ENCODE data around the gene TPP1. TPM values are rescaled to one million over a fixed set of nuclear protein-coding genes. Genes with fewer than 3 reads are reported as not detected.
A peak's percentile ranks its signal among the peaks of the same experiment; 100 is the strongest.

Gene TPP1
- total RNA-seq, 1 experiment from 2014 or later: 61.7 TPM

DNA sequence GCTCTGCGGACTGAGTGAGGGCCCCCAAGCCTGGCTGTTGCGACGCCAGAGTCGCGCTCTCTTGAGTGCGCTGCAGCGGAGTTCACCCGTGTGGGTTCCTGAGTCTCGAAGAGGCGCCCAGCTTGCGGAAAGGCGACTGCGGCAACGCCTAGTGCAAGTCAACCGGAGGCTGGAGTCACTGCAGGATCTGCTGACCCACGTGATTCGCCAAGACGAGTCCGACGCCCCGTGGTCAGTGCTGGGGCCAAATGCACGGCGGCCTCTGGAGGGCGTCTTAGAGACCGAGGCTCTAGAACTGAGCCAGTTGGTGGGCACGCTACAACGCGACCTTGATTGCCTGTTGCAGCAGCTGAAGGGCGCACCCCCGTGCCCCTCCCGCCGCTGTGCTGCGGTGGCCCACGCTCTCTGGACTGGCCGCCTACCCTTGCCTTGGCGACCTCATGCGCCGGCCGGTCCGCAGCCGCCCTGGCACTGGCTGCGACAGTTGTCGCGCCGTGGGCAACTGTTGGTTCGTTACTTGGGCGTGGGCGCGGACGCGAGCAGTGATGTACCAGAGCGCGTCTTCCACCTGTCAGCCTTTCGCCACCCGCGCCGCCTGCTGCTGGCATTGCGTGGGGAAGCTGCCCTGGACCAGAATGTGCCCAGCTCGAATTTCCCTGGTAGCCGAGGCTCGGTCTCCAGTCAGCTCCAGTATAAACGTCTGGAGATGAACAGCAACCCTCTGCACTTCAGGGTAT, 48.4 kb downstream of the TPP1 start:
- TF ChIP-seq, protein P1, sequence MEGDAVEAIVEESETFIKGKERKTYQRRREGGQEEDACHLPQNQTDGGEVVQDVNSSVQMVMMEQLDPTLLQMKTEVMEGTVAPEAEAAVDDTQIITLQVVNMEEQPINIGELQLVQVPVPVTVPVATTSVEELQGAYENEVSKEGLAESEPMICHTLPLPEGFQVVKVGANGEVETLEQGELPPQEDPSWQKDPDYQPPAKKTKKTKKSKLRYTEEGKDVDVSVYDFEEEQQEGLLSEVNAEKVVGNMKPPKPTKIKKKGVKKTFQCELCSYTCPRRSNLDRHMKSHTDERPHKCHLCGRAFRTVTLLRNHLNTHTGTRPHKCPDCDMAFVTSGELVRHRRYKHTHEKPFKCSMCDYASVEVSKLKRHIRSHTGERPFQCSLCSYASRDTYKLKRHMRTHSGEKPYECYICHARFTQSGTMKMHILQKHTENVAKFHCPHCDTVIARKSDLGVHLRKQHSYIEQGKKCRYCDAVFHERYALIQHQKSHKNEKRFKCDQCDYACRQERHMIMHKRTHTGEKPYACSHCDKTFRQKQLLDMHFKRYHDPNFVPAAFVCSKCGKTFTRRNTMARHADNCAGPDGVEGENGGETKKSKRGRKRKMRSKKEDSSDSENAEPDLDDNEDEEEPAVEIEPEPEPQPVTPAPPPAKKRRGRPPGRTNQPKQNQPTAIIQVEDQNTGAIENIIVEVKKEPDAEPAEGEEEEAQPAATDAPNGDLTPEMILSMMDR (IDR thresholded peaks at IDR 0.05; ENCODE audit: insufficient read depth in 1 of 2, low read depth in 1 of 2, low read length in 1 of 2, severe bottlenecking in 1 of 2, unreplicated experiment in 1 of 2): no peak
- no TSS peak for BruUV-seq (replicated peaks)
- intact Hi-C loops (cut with micrococcal nuclease; ENCODE audit: unreplicated experiment): no loop called here
- H3K36me3 ChIP-seq (ENCODE audit: control insufficient read depth, insufficient read depth, low read length): no peaks in the 10 kb centered on the region
- no peaks in the 10 kb centered on the region for H3K9me3 ChIP-seq
- H3K27me3 Mint-ChIP-seq (ENCODE audit: insufficient read depth, unreplicated experiment): no peaks in the 10 kb centered on the region
- H3K4me3 Mint-ChIP-seq (ENCODE audit: unreplicated experiment): no peak overlapping the region
- no peak overlapping the region for H3K4me3 ChIP-seq (ENCODE audit: low read depth, low read length)
- H3K9me3 Mint-ChIP-seq (ENCODE audit: unreplicated experiment): no peaks in the 10 kb centered on the region
- no peaks in the 10 kb centered on the region for H3K4me1 Mint-ChIP-seq (ENCODE audit: low read depth, unreplicated experiment)
- H3K27me3 ChIP-seq (replicated peaks; ENCODE audit: control insufficient read depth, insufficient read depth, low read length): no peaks in the 10 kb centered on the region
- CTCF ChIA-PET: interaction anchor here (0.6 kb wide), 1 partner anchor 192 kb away, joined by 3 read pairs; no protein-coding TSS in a partner anchor
- POLR2A ChIA-PET: no interaction called here
- H3K27ac Mint-ChIP-seq (ENCODE audit: unreplicated experiment): no peak overlapping the region
- no peaks in the 10 kb centered on the region for H3K36me3 Mint-ChIP-seq (ENCODE audit: insufficient read depth, unreplicated experiment)
- no peaks in the 10 kb centered on the region for H3K4me1 ChIP-seq
- DNase-seq: no peak

DNA sequence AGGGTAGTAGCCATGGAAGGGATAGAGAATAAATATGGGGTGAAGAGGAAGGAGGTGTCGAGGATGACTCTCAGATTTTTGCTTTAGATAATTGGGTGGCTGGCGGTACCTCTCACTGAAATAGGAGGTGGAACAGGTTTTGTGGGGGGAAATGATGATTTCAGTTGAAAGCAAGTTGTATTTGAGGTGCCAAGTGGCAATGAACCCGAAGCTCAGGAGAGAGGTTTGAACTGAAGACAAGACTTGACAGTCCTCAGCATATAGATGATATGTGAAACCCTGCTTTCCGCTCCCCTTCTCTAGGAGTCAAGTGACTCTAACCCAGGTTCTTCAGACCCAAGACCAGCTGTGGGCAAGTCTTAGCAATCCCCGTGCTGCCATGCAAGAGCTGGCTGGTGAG, 49.5 kb downstream of the TPP1 start:
- H3K4me1 Mint-ChIP-seq (ENCODE audit: low read depth, unreplicated experiment): no peaks in the 10 kb centered on the region
- TF ChIP-seq, protein P1 (IDR thresholded peaks at IDR 0.05; ENCODE audit: insufficient read depth in 1 of 2, low read depth in 1 of 2, low read length in 1 of 2, severe bottlenecking in 1 of 2, unreplicated experiment in 1 of 2): no peak

DNA sequence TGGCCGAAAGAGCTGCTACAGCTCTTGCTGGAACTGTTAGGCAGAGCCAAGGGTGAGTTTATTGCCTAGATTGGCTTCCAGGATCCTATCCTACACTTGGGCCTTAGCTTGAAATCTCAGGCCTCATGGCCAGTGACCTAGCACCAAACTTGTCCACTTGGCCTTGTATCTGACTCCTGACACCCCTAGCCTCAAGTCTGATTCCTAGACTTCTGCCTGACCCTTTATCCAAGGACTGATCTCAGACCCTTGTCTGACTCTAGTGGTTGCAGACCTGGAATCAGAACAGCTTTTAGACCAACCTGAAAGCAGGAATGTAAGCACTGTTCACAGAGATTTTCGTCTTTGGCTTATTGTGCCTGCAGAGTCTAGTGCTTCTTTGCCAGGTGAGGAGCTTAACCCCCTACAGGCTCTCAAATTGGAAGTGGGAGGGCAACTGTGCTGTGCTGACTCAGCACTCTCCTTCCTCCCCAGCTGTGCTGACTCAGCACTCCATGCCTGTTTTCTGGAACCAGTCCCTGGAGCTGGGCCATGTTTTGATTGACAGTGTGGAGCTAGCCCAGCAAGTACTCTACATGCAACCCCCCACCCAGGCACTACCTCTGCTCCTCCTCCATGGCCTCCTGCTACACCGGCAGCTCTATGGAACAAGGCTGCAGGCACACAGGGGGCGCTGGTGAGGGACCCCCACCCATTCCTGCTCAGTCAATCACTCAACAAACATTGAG, 50.9 kb downstream of the TPP1 start:
- no peaks in the 10 kb centered on the region for H3K9me3 ChIP-seq
- H3K27me3 Mint-ChIP-seq (ENCODE audit: insufficient read depth, unreplicated experiment): no peaks in the 10 kb centered on the region
- ChIA-PET POLR2A (no interaction called here), CTCF (no interaction called here)
- peak overlapping the region; percentile 31 for H3K27ac Mint-ChIP-seq (ENCODE audit: unreplicated experiment)
- BruUV-seq (replicated peaks): no TSS peak
- no peaks in the 10 kb centered on the region for H3K9me3 Mint-ChIP-seq (ENCODE audit: unreplicated experiment)
- H3K4me1 ChIP-seq: no peaks in the 10 kb centered on the region
- no peaks in the 10 kb centered on the region for H3K4me1 Mint-ChIP-seq (ENCODE audit: low read depth, unreplicated experiment)
- H3K36me3 ChIP-seq (ENCODE audit: control insufficient read depth, insufficient read depth, low read length): no peaks in the 10 kb centered on the region
- TF ChIP-seq, protein P1 (IDR thresholded peaks at IDR 0.05; ENCODE audit: insufficient read depth in 1 of 2, low read depth in 1 of 2, low read length in 1 of 2, severe bottlenecking in 1 of 2, unreplicated experiment in 1 of 2): no peak
- no peak overlapping the region for H3K4me3 Mint-ChIP-seq (ENCODE audit: unreplicated experiment)
- no peak for DNase-seq
- no peaks in the 10 kb centered on the region for H3K36me3 Mint-ChIP-seq (ENCODE audit: insufficient read depth, unreplicated experiment)
- no peaks in the 10 kb centered on the region for H3K27me3 ChIP-seq (replicated peaks; ENCODE audit: control insufficient read depth, insufficient read depth, low read length)
- H3K4me3 ChIP-seq (ENCODE audit: low read depth, low read length): no peak overlapping the region
- intact Hi-C loops (cut with micrococcal nuclease; ENCODE audit: unreplicated experiment): no loop called here

More for the DNA sequence above, 49.5 kb downstream of the TPP1 start:
- CTCF ChIA-PET: interaction anchor here (1.2 kb wide), 1 partner anchor 38 kb away, joined by 4 read pairs; no protein-coding TSS in a partner anchor
- no peak overlapping the region for H3K27ac Mint-ChIP-seq (ENCODE audit: unreplicated experiment)
- Histone ChIP-seq H3K36me3 (ENCODE audit: control insufficient read depth, insufficient read depth, low read length) (no peaks in the 10 kb centered on the region), H3K4me3 (ENCODE audit: low read depth, low read length) (no peak overlapping the region), H3K27me3 (replicated peaks; ENCODE audit: control insufficient read depth, insufficient read depth, low read length) (no peaks in the 10 kb centered on the region), H3K4me1 (no peaks in the 10 kb centered on the region), H3K9me3 (no peaks in the 10 kb centered on the region)
- no peaks in the 10 kb centered on the region for H3K36me3 Mint-ChIP-seq (ENCODE audit: insufficient read depth, unreplicated experiment)
- no peak overlapping the region for H3K4me3 Mint-ChIP-seq (ENCODE audit: unreplicated experiment)
- no peak for DNase-seq
- intact Hi-C loops (cut with micrococcal nuclease; ENCODE audit: unreplicated experiment): no loop called here
- H3K9me3 Mint-ChIP-seq (ENCODE audit: unreplicated experiment): no peaks in the 10 kb centered on the region
- POLR2A ChIA-PET: no interaction called here
- no peaks in the 10 kb centered on the region for H3K27me3 Mint-ChIP-seq (ENCODE audit: insufficient read depth, unreplicated experiment)
- no TSS peak for BruUV-seq (replicated peaks)
